ENCODE data around the gene GPATCH2. TPM values are rescaled to one million over a fixed set of nuclear protein-coding genes. Genes with fewer than 3 reads are reported as not detected.
"Not testable (repeated sequence)": the region's sequence is repeated elsewhere in the genome, so short reads cannot be mapped to it uniquely, and the experiment has no call there.

Gene GPATCH2
- polyA plus RNA-seq, 1 donor from 2014 or later: 12.3 TPM

DNA sequence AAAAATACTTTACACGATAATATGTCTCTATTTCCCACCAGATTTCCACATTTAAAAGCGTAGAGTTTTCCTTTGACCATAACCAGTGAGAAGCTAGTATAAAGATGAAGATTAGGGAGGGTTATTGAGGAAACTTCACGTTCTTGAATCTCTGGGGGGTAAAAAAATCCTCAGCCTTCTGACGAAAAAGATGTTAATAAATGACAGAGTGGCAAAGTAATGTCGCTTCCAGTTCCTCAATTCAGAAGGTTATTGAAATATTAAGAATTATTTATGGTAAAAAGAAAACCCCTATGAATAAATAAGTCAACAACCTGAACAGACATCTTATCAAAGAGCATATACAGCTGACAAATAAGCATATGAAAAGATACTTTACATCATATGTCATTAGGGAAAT, 241.0 kb downstream of the GPATCH2 start:
- no peak overlapping the region for H2AFZ ChIP-seq (ENCODE audit: low read depth, low read length)
- H3F3A ChIP-seq (ENCODE audit: insufficient read depth, low read length, poor library complexity, severe bottlenecking): no peaks in the 10 kb centered on the region
- H3K27me3 ChIP-seq (ENCODE audit: insufficient read depth, low read depth, low read length): no peaks in the 10 kb centered on the region
- no peak overlapping the region for H3K4me3 ChIP-seq (ENCODE audit: low read length)
- H3K27ac ChIP-seq (ENCODE audit: low read length): no peak overlapping the region
- no peaks in the 10 kb centered on the region for H3K79me2 ChIP-seq (replicated peaks; ENCODE audit: insufficient read depth, low read length)
- H3K9ac ChIP-seq (ENCODE audit: low read length): no peak overlapping the region
- TF ChIP-seq SMC3 (conservative IDR thresholded peaks at IDR 0.05; ENCODE audit: poor library complexity) (no peak), EZH2 (IDR thresholded peaks at IDR 0.05; ENCODE audit: borderline replicate concordance, insufficient read depth, low read length, poor library complexity, severe bottlenecking) (no peak), EP300 (conservative IDR thresholded peaks at IDR 0.05; ENCODE audit: poor library complexity, severe bottlenecking) (no peak), MXI1 (conservative IDR thresholded peaks at IDR 0.05; ENCODE audit: poor library complexity, severe bottlenecking) (no peak), RAD21 (conservative IDR thresholded peaks at IDR 0.05) (no peak), REST (IDR thresholded peaks at IDR 0.05; ENCODE audit: borderline replicate concordance) (no peak), CTCF (IDR thresholded peaks at IDR 0.05; ENCODE audit: poor library complexity, severe bottlenecking) (no peak)
- no peak overlapping the region for H3K4me2 ChIP-seq (ENCODE audit: low read length)
- no peaks in the 10 kb centered on the region for H4K20me1 ChIP-seq (ENCODE audit: insufficient read depth)
- H3K9me3 ChIP-seq (ENCODE audit: low read length): no peaks in the 10 kb centered on the region
- H3K9me2 ChIP-seq (ENCODE audit: insufficient read depth, low read length): no peaks in the 10 kb centered on the region
- no peaks in the 10 kb centered on the region for H3K36me3 ChIP-seq (ENCODE audit: insufficient read depth, low read length)

DNA sequence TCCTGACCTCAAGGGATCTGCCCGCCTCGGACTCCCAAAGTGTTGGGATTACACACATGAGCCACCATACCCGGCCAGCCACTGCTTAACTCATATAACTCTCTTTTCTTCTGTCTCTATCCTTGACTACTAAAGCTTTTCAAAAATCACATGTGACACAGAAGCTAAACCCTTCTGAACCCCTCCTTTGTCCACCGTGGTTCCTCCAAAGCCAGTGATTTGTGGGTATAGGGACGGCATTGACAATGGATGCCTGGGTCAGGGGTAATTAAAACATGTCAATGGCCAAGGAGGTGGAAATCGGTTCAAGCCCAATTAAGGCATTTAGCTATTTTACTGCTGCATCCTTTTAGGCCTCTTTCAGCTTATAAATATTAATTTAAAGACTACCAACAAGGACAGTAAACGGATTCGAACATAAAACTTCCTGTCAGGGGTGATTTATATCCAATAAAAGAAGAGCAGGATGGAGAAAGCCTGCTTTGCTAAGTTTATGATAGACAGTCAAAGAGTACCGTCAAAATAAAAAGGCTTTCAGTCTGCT, 242.3 kb downstream of the GPATCH2 start:
- H3K9me3 ChIP-seq (ENCODE audit: low read length): no peaks in the 10 kb centered on the region
- H3K4me3 ChIP-seq (ENCODE audit: low read length): no peak overlapping the region
- no peaks in the 10 kb centered on the region for H3K9me2 ChIP-seq (ENCODE audit: insufficient read depth, low read length)
- no peak overlapping the region for H2AFZ ChIP-seq (ENCODE audit: low read depth, low read length)
- no peaks in the 10 kb centered on the region for H4K20me1 ChIP-seq (ENCODE audit: insufficient read depth)
- TF ChIP-seq EP300 (conservative IDR thresholded peaks at IDR 0.05; ENCODE audit: poor library complexity, severe bottlenecking) (no peak), EZH2 (IDR thresholded peaks at IDR 0.05; ENCODE audit: borderline replicate concordance, insufficient read depth, low read length, poor library complexity, severe bottlenecking) (no peak), SMC3 (conservative IDR thresholded peaks at IDR 0.05; ENCODE audit: poor library complexity) (no peak), CTCF (IDR thresholded peaks at IDR 0.05; ENCODE audit: poor library complexity, severe bottlenecking) (no peak), POLR2AphosphoS5 (IDR thresholded peaks at IDR 0.05) (no peak), TAF1 (IDR thresholded peaks at IDR 0.05; ENCODE audit: low read depth) (no peak), REST (IDR thresholded peaks at IDR 0.05; ENCODE audit: borderline replicate concordance) (no peak), MXI1 (conservative IDR thresholded peaks at IDR 0.05; ENCODE audit: poor library complexity, severe bottlenecking) (no peak), RAD21 (conservative IDR thresholded peaks at IDR 0.05) (no peak)
- H3K27ac ChIP-seq (ENCODE audit: low read length): no peak overlapping the region
- H3K36me3 ChIP-seq (ENCODE audit: insufficient read depth, low read length): no peaks in the 10 kb centered on the region
- no peaks in the 10 kb centered on the region for H3F3A ChIP-seq (ENCODE audit: insufficient read depth, low read length, poor library complexity, severe bottlenecking)
- H3K4me2 ChIP-seq (ENCODE audit: low read length): no peak overlapping the region
- no peak overlapping the region for H3K9ac ChIP-seq (ENCODE audit: low read length)
- no peaks in the 10 kb centered on the region for H3K79me2 ChIP-seq (replicated peaks; ENCODE audit: insufficient read depth, low read length)
- H3K27me3 ChIP-seq (ENCODE audit: insufficient read depth, low read depth, low read length): no peaks in the 10 kb centered on the region

- not testable (repeated sequence) for H4K20me1 ChIP-seq (ENCODE audit: insufficient read depth); H3K9me3 ChIP-seq (ENCODE audit: low read length); H3K9ac ChIP-seq (ENCODE audit: low read length); H3F3A ChIP-seq (ENCODE audit: insufficient read depth, low read length, poor library complexity, severe bottlenecking); H2AFZ ChIP-seq (ENCODE audit: low read depth, low read length); H3K27ac ChIP-seq (ENCODE audit: low read length); H3K36me3 ChIP-seq (ENCODE audit: insufficient read depth, low read length); H3K9me2 ChIP-seq (ENCODE audit: insufficient read depth, low read length); H3K79me2 ChIP-seq (replicated peaks; ENCODE audit: insufficient read depth, low read length); H3K4me3 ChIP-seq (ENCODE audit: low read length); H3K27me3 ChIP-seq (ENCODE audit: insufficient read depth, low read depth, low read length); H3K4me2 ChIP-seq (ENCODE audit: low read length)
These were observed 249.1 kb downstream of the GPATCH2 start for GRCh38 chr1:217381773-217382172.
